Stimulated activated naive CD8-positive, alpha-beta T cell treated with anti-CD3 and anti-CD28 coated beads, Interleukin-15, Interleukin-2, amounts not matched to agents 100 ng/mL and 50 ng/mL, for 24 hours (primary cell): Measurements from ENCODE around the gene KRTDAP.
A peak's percentile ranks its signal among the peaks of the same experiment; 100 is the strongest.

ENCODE experiments used
- H3K27ac Mint-ChIP-seq: one replicate; pipeline ENCODE4 v1.8.0; 2021; ENCODE audit warnings: mild to moderate bottlenecking, mixed read lengths
- H3K27me3 Mint-ChIP-seq: one replicate; pipeline ENCODE4 v1.8.0; 2021; ENCODE audit warnings: mixed read lengths
- H3K36me3 Mint-ChIP-seq: one replicate; pipeline ENCODE4 v1.8.0; 2021; ENCODE audit warnings: low read depth, mixed read lengths
- H3K4me1 Mint-ChIP-seq: one replicate; pipeline ENCODE4 v1.8.0; 2021; ENCODE audit warnings: low read depth, mixed read lengths
- H3K4me3 Mint-ChIP-seq: one replicate; pipeline ENCODE4 v1.8.0; 2021; ENCODE audit warnings: mild to moderate bottlenecking, mixed read lengths
- H3K9me3 Mint-ChIP-seq: one replicate; pipeline ENCODE4 v1.8.0; 2021; ENCODE audit warnings: mixed read lengths

KRTDAP gene

GRCh38 chr19:35457173-35457572, 33.1 kb downstream of the KRTDAP start:
- Mint-ChIP-seq H3K4me1 (peaks cover 54% of the 10 kb centered on the region), H3K27ac (no peak overlapping the region), H3K9me3 (no peaks in the 10 kb centered on the region), H3K4me3 (no peak overlapping the region), H3K36me3 (no peaks in the 10 kb centered on the region), H3K27me3 (no peaks in the 10 kb centered on the region)

GRCh38 chr19:35455616-35456201, 34.6 kb downstream of the KRTDAP start:
- peaks cover 59% of the 10 kb centered on the region for H3K4me1 Mint-ChIP-seq
- H3K27ac Mint-ChIP-seq: no peak overlapping the region
- no peak overlapping the region for H3K4me3 Mint-ChIP-seq
- no peaks in the 10 kb centered on the region for H3K27me3 Mint-ChIP-seq
- no peaks in the 10 kb centered on the region for H3K36me3 Mint-ChIP-seq
- H3K9me3 Mint-ChIP-seq: no peaks in the 10 kb centered on the region

GRCh38 chr19:35454663-35455062, 35.6 kb downstream of the KRTDAP start:
- H3K4me1 Mint-ChIP-seq: peaks cover 56% of the 10 kb centered on the region
- no peak overlapping the region for H3K27ac Mint-ChIP-seq
- H3K4me3 Mint-ChIP-seq: no peak overlapping the region
- H3K36me3 Mint-ChIP-seq: no peaks in the 10 kb centered on the region
- no peaks in the 10 kb centered on the region for H3K9me3 Mint-ChIP-seq
- no peaks in the 10 kb centered on the region for H3K27me3 Mint-ChIP-seq

GRCh38 chr19:35451338-35452096, 38.7 kb downstream of the KRTDAP start:
- peaks cover 18% of the 10 kb centered on the region for H3K27me3 Mint-ChIP-seq
- H3K4me1 Mint-ChIP-seq: peaks cover 54% of the 10 kb centered on the region
- H3K27ac Mint-ChIP-seq: peak overlapping the region; percentile 80
- H3K4me3 Mint-ChIP-seq: peak overlapping the region; percentile 32
- no peaks in the 10 kb centered on the region for H3K36me3 Mint-ChIP-seq
- H3K9me3 Mint-ChIP-seq: no peaks in the 10 kb centered on the region

- Mint-ChIP-seq H3K9me3 (no peaks in the 10 kb centered on the region), H3K36me3 (no peaks in the 10 kb centered on the region), H3K27me3 (peaks cover 32% of the 10 kb centered on the region), H3K4me3 (no peak overlapping the region), H3K27ac (no peak overlapping the region), H3K4me1 (peaks cover 64% of the 10 kb centered on the region)
Measured at GRCh38 chr19:35449359-35450043, 40.8 kb downstream of the KRTDAP start.

- Mint-ChIP-seq H3K4me1 (peaks cover 64% of the 10 kb centered on the region), H3K9me3 (no peaks in the 10 kb centered on the region), H3K4me3 (no peak within 1 kb of the TSS), H3K27ac (no peak within 1 kb of the TSS), H3K36me3 (no peaks in the 10 kb centered on the region), H3K27me3 (peaks cover 32% of the 10 kb centered on the region)
Measured at GRCh38 chr19:35447606-35448469, 42.4 kb downstream of the KRTDAP start, which contains the start of gene FFAR2. TSS of gene FFAR2 (plus strand) at chr19:35448257. CDS start at chr19:35449715, 1,458 bp downstream.

- Mint-ChIP-seq H3K9me3 (no peaks in the 10 kb centered on the region), H3K27ac (peak overlapping the region; percentile 0), H3K36me3 (no peaks in the 10 kb centered on the region), H3K4me1 (peaks cover 47% of the 10 kb centered on the region), H3K27me3 (peaks cover 32% of the 10 kb centered on the region), H3K4me3 (no peak overlapping the region)
Measured at GRCh38 chr19:35445826-35446593, 44.3 kb downstream of the KRTDAP start.

GRCh38 chr19:35444735-35445134, 45.5 kb downstream of the KRTDAP start:
- Mint-ChIP-seq H3K27me3 (peaks cover 32% of the 10 kb centered on the region), H3K4me3 (no peak overlapping the region), H3K36me3 (no peaks in the 10 kb centered on the region), H3K9me3 (no peaks in the 10 kb centered on the region), H3K4me1 (peaks cover 39% of the 10 kb centered on the region), H3K27ac (peak overlapping the region; percentile 24)

GRCh38 chr19:35442091-35442490, 48.2 kb downstream of the KRTDAP start:
- Mint-ChIP-seq H3K4me1 (peaks cover 26% of the 10 kb centered on the region), H3K36me3 (no peaks in the 10 kb centered on the region), H3K4me3 (no peak overlapping the region), H3K27me3 (peaks cover 22% of the 10 kb centered on the region), H3K27ac (no peak overlapping the region), H3K9me3 (no peaks in the 10 kb centered on the region)

GRCh38 chr19:35439921-35440320, 50.3 kb downstream of the KRTDAP start:
- Mint-ChIP-seq H3K27ac (no peak overlapping the region), H3K4me3 (no peak overlapping the region), H3K27me3 (peaks cover 15% of the 10 kb centered on the region), H3K36me3 (no peaks in the 10 kb centered on the region), H3K4me1 (peaks cover 23% of the 10 kb centered on the region), H3K9me3 (no peaks in the 10 kb centered on the region)

GRCh38 chr19:35438527-35438926, 51.7 kb downstream of the KRTDAP start:
- peaks cover 13% of the 10 kb centered on the region for H3K27me3 Mint-ChIP-seq
- no peaks in the 10 kb centered on the region for H3K36me3 Mint-ChIP-seq
- no peak overlapping the region for H3K27ac Mint-ChIP-seq

GRCh38 chr19:35438096-35438495, 52.2 kb downstream of the KRTDAP start:
- Mint-ChIP-seq H3K9me3 (no peaks in the 10 kb centered on the region), H3K4me1 (peaks cover 19% of the 10 kb centered on the region), H3K27me3 (peaks cover 13% of the 10 kb centered on the region), H3K4me3 (no peak overlapping the region), H3K27ac (no peak overlapping the region), H3K36me3 (no peaks in the 10 kb centered on the region)

More at GRCh38 chr19:35438527-35438926, 51.7 kb downstream of the KRTDAP start:
- Mint-ChIP-seq H3K4me3 (no peak overlapping the region), H3K9me3 (no peaks in the 10 kb centered on the region), H3K4me1 (peaks cover 19% of the 10 kb centered on the region)

GRCh38 chr19:35437406-35437951, 52.8 kb downstream of the KRTDAP start:
- Mint-ChIP-seq H3K4me1 (peaks cover 19% of the 10 kb centered on the region), H3K4me3 (no peak overlapping the region), H3K27ac (peak overlapping the region; percentile 70), H3K36me3 (no peaks in the 10 kb centered on the region), H3K27me3 (peaks cover 13% of the 10 kb centered on the region), H3K9me3 (no peaks in the 10 kb centered on the region)
